Measurements from ENCODE around the gene SIGLEC1.

SIGLEC1 gene

DNA sequence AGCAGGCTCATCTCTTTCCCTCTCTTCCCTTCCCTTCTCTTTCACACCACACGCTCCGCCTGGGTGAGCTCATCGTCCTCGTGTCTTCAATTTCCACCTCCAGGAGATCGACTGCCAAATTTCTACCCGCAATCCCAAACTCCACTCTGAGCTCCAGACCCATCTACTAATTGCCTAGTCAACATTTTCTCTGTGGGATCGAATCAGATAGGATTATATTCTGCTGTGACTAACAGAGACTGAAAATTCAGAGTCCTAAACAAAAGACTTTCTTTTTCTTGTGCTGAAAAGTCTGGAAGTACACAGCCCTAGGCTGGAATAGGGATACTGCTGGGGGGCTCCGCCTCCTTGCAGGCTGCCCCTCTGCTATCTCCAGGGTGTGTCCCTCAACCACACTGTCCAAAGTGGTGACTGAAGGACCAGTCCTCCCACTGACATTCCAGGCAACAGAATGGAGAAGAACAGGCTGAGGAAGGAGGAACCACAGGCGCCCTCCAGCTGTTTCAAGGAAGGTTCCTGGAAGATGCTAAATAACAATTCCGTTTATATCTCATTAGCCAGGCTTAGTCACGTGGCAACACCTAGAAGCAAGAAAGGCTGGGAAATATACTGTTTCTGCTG is 15.1 kb upstream of the SIGLEC1 start:
- peak; percentile 89 for DNase-seq (ENCODE audit: low read depth)

DNA sequence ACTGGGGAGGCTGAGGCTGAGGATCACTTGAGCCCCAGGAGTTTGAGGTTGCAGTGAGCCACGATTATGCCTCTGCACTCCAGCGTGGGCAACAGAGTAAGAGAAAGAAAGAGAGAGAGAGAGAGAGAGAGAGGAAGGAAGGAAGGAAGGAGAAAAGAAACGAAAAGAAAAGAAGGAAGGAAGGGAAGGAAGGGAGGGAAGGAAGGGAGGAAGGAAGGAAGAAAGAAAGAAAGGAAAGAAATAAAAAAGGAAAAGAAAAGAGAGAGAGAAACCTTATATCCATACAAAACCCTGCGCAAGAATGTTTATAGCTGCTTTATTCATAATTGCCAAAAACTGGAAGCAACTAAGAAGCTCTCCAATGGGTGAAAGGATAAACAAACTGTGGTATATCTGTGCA is 12.0 kb upstream of the SIGLEC1 start:
- DNase-seq (ENCODE audit: low read depth), result no peak

DNA sequence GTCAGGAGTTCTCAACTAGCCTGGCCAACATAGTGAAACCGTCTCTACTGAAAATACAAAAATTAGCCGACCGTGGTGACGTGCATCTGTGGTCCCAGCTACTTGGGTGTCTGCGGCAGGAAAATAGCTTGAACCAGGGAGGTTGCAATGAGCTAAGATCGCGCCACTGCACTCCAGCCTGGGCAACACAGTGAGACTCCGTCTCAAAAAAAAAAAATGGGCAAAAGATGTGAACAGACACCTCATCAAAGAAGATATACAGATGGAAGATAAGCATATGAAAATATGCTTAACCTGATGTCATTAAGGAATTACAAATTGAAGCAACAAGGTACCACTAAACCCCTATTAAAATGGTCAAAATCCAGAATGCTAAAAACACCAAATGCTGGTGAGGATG is 10.9 kb upstream of the SIGLEC1 start:
- DNase-seq (ENCODE audit: low read depth), result no peak

DNA sequence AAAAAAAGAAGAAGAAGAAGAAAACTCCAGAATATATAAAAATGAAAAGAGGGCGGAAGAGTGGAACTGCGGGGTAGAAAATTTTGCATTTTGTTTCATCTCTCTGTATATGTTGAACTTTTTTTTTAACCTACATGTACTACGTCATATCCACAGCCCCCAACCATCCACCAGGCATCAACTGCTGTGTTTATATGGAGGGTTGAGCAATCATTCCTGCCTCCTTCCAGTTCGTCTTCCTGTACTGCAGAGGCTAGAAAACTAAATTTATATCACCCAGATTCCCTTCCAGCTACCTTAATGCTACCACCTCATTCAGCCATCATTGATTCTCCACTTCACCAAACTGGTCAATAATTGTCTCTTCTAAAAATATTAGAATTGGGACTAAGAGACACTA is 9.5 kb upstream of the SIGLEC1 start:
- no peak for DNase-seq (ENCODE audit: low read depth)

DNA sequence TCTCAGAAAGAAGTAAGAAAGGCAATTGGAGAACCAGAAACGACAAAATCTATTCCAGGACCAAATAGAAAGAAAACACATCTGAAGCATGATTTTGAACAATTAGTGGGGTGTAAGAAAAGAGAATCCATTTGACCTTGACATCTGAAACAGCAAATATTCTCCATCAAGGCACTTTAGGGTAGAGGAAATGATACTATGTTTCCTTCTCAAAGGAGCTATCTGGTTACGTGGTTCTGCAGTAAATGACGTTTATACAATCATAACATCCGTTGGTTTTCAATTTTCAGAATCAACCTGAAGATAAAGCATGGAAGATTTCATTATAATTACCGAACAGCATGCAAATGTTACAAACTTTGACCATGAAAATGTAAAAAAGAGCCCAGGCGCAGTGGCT is 8.2 kb upstream of the SIGLEC1 start:
- no peak for DNase-seq (ENCODE audit: low read depth)

DNA sequence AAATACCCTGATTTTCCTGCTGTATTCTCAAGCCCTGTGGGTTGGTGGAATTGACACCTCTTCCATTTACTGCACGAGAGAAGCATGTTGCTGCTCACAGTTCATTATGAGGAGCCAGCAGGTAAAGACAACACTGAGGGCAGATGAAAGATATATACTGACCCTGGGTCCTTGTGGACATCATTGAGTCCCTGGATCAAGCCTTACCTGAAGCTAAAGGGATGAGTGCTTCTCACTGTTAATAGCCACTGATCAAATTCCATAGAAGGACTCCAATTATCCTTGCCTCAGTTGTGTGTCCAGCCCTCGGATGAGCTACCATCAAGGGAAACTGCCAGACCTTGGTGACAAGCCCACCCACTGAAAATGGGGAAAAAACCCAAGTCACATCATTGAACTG is 7.7 kb upstream of the SIGLEC1 start:
- no peak for DNase-seq (ENCODE audit: low read depth)

DNA sequence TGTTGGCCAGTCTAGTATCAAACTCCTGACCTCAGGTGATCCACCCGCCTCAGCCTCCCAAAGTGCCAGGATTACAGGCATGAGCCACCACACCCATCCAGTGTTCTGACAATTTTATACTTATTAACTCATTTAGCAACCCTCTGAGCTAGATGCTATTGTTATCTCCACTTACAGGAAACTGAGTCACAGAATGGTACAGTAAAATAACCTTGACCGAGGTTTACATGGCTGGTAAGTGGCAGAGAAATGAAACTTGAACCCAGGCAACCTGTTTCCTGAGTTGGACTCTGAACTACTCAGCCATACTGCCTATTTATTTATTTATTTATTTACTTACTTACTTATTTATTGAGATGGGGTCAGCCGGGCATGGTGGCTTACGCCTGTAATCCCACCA is 6.6 kb upstream of the SIGLEC1 start:
- DNase-seq (ENCODE audit: low read depth), result no peak

DNA sequence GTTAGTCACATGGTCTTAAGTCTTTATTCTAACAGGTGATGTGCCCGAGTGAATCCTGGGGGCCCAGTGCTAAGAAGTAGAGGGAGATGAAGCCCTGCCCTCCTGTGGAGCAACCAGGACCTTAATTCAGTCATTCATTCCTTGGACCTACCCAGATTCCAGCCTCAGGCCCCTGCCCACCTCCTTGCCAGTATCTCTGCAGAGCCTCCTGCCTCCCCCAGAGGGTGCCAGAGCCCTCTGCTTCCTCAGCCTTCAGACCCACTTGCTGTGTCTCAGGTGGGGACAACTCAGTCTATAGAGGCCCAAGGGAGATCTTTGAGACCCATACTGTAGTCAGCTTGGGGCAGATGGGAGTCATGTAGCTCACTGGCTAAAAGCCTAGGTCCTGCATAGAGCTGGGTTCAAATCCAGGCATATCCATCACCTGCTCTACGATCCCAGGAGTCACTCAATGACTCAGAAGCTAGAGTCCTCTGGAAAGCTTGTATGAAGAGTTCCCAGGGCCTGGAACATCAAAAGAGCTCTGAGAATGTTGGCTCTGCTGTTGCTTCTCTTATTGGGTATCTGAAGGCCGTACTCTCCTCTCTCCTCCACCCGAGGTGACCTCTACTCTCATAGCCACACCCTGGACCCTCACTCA is 3.9 kb upstream of the SIGLEC1 start:
- DNase-seq (ENCODE audit: low read depth), result no peak

DNA sequence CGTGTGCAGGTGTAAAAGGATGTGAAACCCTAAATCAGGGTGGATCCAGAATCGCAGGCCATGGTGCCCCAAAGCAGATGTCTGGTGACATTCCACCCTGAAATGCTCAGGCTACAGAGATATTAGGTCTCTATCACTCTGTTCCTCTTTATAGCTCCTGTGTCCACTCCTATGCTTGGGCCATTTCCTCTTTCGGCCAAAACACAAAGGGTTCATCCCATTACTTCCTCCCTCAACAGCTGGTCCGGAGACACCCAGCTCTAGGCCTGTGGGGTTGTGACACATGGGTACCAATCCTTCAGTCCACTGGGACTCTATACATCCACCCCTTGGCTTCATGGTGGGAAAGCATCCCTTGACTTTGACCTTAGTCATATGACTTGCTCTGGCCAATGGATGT is 1.7 kb upstream of the SIGLEC1 start:
- no peak for DNase-seq (ENCODE audit: low read depth)

DNA sequence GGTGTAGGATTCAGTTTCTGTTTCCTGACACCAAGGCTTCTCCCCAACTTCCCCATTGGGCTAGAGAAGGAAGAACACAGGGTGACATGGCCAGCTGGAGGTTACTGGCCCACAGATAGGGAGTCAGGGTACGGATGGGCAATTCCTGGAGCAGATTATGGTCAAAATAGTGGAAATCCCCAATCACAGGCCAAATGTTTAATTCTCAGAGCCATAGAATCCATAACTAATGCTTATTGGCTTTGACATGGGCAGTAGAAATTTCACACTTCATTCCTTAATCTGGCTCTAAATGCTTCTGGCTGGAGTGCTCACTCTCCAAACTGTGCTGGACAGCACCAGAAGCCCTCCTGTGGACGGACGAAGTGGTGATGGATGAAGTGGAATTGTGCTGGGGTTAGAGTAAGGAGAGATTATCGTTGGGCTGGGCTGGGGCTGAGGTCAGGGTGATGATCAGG is 887 bp downstream of the SIGLEC1 start:
- DNase-seq (ENCODE audit: low read depth), result no peak

DNA sequence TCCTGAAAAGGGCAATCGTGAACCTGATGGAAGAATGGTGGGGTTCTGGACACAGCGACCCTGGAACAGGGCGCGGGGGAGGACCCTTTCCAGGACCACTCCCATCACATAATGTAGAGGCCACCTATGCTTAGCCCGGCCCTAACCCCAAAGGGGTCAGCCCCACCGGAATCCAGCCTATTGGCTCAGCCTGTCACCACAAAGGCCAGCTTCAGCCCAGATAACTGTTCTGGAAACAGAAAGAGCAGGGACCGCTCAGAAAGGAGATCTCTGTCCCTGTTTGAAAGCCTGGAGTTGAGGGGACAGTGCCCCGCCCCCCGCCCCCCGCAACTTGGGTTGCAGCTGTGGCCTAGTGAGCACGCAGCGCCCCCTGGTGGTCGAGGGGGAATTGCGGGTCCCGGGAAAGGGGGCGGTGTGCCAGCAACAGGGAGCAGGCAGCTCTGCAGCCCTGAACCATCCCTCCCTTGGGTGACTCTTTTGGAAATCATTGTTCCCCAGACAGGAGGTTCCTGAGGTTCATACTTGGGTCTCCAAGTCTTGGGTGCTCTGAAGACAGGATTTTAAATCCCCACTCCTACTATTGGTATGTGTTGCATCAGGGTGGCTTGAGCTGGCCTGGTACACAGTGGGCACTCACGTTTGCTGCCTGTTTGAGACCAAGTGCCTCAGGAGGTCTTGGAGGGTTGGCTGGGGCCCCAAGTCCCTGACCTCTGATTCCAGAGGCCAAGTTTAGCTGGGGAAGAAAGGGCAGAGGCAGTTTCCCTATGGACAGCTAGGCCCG is 1.5 kb downstream of the SIGLEC1 start:
- DNase-seq (ENCODE audit: low read depth), result no peak

DNA sequence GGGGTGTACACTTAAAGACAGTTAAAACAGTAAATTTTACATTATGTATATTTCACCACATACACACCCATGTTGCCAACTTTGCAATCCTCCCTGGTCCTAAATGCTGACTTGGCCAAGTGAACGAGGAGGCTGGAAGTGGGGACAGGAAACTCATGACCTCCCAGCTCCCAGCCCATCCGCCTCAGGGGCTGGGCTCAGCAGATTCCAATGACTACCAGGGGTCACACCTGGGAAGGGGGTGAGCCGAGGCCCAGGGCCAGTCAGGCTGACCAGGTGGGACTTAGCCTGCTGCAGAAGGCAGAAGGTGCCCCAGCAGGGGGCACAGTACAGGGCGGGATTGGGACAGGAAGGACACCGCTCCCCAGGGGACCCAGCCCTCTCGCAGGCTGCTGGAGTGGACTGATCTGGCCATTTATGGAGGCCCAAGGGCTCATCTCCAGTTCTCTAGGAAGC is 2.4 kb downstream of the SIGLEC1 start:
- DNase-seq (ENCODE audit: low read depth), result no peak

DNA sequence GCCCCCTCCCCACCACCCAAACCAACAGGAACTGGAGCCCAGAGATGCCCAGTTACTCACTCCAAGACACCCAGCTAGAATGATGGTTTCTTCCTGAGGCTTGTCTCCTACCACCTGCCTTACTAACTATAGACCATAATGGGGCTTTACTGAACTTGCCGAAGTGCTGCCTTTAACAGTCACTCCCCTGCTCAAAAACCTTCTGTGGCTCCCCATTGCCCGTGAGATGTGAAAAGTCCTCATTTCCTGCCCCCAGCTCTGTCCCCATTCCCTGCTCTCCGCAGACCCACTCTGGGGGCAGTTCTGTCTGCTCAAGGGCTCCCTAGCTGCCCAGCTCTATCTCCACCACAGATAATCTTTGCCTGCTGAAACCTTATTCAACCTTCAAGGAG is 4.9 kb downstream of the SIGLEC1 start:
- no peak for DNase-seq (ENCODE audit: low read depth)

DNA sequence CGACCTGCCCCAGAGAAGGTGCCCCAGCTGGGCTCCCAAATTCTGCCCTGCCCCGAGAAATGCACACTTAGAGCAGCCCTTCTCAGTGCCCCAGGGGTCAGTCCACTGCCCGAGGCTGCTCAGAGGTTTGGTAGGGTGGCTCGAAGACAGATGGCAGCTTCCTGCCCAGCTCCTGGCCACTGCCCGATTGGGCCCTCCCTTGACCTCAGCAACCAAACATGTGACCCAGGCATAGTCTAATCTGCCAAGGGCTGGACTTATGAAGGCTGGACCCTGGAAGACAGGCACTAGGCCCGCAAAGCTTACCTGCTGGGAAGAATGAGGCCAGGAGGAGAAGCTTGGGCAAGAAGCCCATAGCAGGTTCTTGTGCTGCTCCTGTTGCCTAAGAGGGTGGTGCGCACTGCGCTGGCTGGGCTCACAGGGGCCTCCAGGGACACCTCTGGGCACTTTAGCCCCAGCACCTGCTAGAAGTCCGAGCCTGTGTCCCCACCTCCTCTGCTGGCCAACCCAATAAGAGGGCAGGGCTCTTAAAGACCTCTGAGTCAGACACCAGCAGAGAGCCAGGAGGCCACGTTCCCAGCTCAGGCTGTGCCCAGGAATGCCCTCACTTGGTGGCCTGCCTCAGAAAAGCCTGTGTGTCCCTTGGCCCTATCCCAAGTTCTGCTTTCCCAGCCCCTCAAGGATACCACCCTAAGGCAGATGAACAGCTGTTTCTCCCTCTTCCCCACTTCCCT is 5.5 kb downstream of the SIGLEC1 start:
- DNase-seq (ENCODE audit: low read depth), result peak; percentile 29

DNA sequence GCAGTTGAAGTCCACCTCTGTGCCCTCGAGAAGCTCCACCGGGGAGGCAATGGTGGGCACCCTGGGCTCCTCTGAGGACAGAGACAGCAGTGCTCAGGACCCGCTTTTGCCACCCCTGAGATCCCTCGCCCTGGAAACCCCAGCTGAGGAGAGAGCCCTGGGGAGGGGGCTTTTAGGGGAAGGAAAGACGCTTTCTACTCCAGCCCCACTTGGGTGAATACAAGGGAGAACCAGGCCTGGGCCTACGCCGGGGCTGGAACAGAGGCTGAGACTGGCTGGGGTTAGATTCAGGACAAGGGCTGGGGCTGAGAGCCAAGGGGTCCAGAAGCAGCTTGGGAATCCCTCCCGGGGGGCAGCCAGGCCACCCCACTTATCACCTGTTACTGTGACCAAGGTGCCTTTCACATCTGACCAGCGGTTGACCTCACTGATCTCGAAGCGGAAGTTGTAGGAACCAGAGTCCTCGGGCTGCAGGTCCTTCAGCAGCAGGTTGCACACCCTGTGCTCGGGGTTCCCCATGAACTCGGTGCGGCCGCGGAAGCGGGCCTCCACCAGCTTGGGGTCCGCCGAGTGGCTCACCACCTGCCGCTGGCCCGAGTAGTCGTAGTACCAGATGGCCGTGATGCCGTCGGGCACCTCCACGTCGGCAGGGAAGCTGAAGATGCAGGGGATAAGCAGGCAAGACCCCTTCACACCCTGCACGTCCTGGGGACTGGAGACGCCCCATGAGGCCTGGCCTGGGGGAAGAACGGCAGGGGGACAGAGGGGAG is 6.2 kb downstream of the SIGLEC1 start:
- DNase-seq (ENCODE audit: low read depth), result no peak

DNA sequence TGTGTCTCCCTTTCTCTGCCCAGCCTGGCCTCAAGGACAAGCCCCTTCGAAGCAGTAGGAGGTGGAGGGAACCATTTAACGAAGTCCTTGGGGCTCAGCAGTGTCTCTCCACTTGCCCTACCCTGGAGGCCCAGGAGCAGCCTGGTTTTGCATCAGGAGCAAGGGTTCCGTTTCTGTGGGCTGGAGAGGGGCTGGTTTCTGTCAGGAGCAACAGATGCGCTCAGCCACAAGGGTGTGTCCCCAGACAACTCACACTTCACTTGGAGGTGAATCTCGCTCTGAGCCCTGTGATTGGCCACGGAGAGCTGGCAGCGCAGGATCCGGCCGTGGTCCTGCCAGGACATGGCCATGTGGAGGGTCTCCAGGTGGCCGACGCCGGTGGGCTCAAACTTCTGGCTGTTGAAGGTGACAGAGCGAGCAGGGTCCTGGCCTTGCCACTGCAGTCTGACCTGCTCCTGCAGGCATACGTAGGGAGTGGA is 6.9 kb downstream of the SIGLEC1 start:
- no peak for DNase-seq (ENCODE audit: low read depth)

DNA sequence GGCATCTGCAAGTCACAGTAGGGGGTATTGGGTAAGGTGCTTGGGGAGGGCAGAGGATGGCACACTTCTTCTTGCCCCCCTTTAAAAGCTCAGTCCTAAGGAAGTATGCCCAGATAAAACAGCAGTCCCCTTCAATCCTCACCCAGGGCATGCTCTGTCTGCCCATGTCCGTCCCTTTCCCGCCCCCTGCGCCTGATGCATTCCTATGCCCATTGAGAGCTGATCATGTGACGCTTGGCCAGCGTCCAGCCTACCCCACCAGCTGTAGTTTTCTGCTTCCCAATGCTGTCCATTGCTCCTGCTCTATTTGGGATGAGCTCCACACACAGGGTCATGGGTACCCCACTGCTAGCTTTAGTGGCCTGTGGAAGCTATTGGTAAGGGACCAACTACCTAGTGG is 8.3 kb downstream of the SIGLEC1 start:
- DNase-seq (ENCODE audit: low read depth), result no peak

DNA sequence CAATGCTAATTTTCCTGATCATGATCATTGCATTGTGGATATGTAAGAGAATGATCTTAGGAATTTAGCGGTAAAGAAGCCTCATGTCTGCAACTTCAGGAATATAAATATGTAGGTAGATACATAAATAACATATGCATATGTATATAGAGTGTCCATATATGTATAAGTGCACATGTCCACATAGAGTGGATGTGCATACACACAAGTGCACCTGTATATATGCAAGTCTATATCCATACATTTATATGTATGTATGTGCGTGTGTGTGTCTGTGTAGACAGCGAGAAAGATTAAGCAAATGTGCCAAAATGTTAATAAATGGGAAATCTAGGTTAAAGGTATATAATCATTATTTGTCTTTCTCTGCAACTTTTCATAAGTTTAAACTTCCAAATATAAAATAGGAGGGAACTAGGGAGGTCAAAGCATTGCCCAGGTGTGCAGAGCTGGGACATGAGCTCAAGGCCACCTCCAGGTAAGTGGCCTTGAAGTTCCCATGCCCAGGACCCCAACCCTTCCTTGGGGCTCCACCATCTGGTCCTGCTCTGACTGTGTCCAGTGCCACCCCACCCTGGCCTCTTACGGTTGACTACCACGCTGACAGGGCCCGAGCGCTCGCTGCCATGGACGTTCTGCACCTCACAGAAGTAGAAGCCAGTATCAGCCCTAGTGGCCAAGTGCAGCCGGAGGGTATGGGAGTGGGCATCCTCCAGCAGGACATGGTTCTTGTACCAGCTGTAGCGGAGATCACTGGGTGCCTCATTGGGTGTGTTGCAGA is 9.6 kb downstream of the SIGLEC1 start:
- no peak for DNase-seq (ENCODE audit: low read depth)

DNA sequence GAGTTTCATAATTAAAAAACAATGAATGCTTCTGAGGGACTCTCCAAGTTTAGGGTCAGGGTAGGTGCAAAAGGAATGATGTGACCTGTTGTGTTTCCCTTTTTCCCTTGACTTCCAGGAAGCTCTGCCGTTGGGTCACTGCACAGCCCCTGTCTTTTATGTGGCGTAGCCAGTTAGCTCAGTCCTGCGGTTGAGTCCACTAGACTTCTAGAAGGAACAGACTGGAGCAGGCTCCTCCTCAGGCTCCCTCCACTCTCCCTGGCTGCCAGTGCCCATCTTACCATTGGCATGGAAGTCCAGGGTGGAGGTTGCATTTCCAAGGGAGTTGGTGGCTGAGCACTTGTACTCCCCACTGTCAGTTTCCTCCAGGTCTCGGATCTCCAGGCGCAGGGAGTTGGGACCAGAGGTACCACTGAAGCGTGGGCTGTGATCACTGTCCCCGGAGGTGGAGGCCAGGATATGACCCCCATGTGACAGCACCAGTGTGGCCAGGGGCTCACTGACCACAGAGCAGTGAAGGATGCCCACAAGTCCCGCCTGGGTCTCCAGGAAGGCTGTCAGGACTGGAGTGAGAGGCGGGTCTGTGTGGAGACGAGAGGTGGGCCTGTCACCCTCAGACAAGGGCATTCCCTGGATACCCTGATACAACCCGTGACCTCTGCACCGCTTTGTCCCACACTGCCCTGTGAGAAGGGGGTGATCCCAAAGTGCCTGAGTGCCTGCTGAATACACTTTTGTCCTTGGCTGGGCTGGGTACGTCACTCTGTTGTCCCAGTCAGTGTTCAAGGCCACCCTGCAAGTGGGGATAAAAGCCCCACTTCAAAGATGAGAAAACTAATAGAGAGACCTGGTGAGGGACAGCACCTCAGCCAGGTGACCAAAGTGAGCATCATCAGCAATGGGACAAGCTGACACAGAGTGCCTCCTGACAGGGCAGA is 11.1 kb downstream of the SIGLEC1 start:
- DNase-seq (ENCODE audit: low read depth), result no peak

DNA sequence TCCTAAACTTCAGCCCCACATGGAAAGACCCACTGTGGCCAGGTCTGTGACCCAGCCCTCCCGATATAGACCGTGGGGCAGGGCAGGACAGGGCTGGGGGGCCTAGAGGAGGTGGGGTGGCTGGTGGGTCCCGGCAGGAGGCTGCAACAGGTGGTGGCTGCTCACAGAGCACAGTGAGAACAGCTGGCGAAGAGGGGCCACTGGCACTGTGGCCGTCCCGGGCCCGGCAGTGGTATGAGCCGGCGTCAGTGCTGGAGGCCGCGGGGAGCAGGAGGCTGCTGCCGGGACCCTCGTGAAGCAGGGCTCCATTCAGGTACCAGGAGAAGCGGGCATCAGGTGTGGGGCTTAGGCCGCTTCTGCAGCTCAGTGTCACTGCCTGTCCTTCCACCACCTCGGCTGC is 13.4 kb downstream of the SIGLEC1 start:
- no peak for DNase-seq (ENCODE audit: low read depth)
